ENCODE data around the gene PRRG1. TPM values are rescaled to one million over a fixed set of nuclear protein-coding genes. Genes with fewer than 3 reads are reported as not detected.
A peak's percentile ranks its signal among the peaks of the same experiment; 100 is the strongest.

PRRG1 gene
- total RNA-seq, 1 donor from 2014 or later, result 8.2 TPM

DNA sequence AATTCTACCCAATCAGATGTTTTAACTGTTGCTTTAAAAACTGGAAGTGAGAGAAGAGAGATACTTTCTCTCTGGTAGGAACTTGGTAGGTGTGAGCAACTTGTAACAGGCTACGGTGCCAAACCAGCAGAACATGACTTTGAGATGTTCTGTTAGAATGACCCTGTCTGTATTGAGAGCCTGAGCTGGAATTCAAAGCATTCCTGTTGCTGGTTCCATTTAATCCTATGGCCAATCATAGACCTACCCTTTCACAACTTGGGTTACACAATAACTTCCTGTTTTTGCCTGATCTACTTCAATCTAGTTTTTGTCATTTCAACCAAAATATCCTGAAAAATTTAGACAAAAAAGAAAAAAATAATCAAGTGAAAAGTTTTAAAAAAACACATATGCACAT, 1.7 kb upstream of the PRRG1 start:
- Mint-ChIP-seq H3K9me3 (peaks cover 5% of the 10 kb centered on the region), H3K4me3 (no peak overlapping the region), H3K4me1 (ENCODE audit: unreplicated experiment) (no peaks in the 10 kb centered on the region), H3K36me3 (no peaks in the 10 kb centered on the region), H3K27me3 (no peaks in the 10 kb centered on the region), H3K27ac (no peak overlapping the region)
- no peak for TF ChIP-seq CTCF (conservative IDR thresholded peaks at IDR 0.05)
- DNase-seq (ENCODE audit: extremely low spot score, unreplicated experiment), result no peak

- DNase-seq (ENCODE audit: extremely low spot score, unreplicated experiment), result no peak
- H3K27me3 Mint-ChIP-seq, result no peaks in the 10 kb centered on the region
- H3K9me3 Mint-ChIP-seq, result peaks cover 5% of the 10 kb centered on the region
- H3K27ac Mint-ChIP-seq, result no peak overlapping the region
- no peaks in the 10 kb centered on the region for H3K36me3 Mint-ChIP-seq
- no peaks in the 10 kb centered on the region for H3K4me1 Mint-ChIP-seq (ENCODE audit: unreplicated experiment)
- no peak for TF ChIP-seq CTCF (conservative IDR thresholded peaks at IDR 0.05)
- peak overlapping the region; percentile 95 for H3K4me3 Mint-ChIP-seq
Measured at GRCh38 chrX:37348231-37348970, 763 bp upstream of the PRRG1 start.

GRCh38 chrX:37348971-37349220, 268 bp upstream of the PRRG1 start:
- Mint-ChIP-seq H3K27me3 (no peaks in the 10 kb centered on the region), H3K9me3 (peaks cover 5% of the 10 kb centered on the region), H3K27ac (no peak overlapping the region), H3K4me3 (peak overlapping the region; percentile 95), H3K36me3 (peaks cover under 1% of the 10 kb centered on the region), H3K4me1 (ENCODE audit: unreplicated experiment) (no peaks in the 10 kb centered on the region)
- TF ChIP-seq CTCF (conservative IDR thresholded peaks at IDR 0.05), result no peak
- DNase-seq (ENCODE audit: extremely low spot score, unreplicated experiment), result no peak

- DNase-seq (ENCODE audit: extremely low spot score, unreplicated experiment), result no peak
- peak overlapping the region; percentile 86 for H3K27ac Mint-ChIP-seq
Measured at GRCh38 chrX:37350034-37350365, 836 bp downstream of the PRRG1 start.

GRCh38 chrX:37353646-37354045, 4.5 kb downstream of the PRRG1 start:
- DNase-seq (ENCODE audit: extremely low spot score, unreplicated experiment), result no peak
- TF ChIP-seq CTCF (conservative IDR thresholded peaks at IDR 0.05), result no peak
- Mint-ChIP-seq H3K27me3 (no peaks in the 10 kb centered on the region), H3K9me3 (no peaks in the 10 kb centered on the region), H3K4me3 (no peak overlapping the region), H3K4me1 (ENCODE audit: unreplicated experiment) (no peaks in the 10 kb centered on the region), H3K27ac (no peak overlapping the region), H3K36me3 (peaks cover 3% of the 10 kb centered on the region)

More at GRCh38 chrX:37350034-37350365, 836 bp downstream of the PRRG1 start:
- peak overlapping the region; percentile 95 for H3K4me3 Mint-ChIP-seq
- H3K4me1 Mint-ChIP-seq (ENCODE audit: unreplicated experiment), result no peaks in the 10 kb centered on the region
- peaks cover 3% of the 10 kb centered on the region for H3K9me3 Mint-ChIP-seq
- peaks cover 3% of the 10 kb centered on the region for H3K36me3 Mint-ChIP-seq
- TF ChIP-seq CTCF (conservative IDR thresholded peaks at IDR 0.05), result no peak
- no peaks in the 10 kb centered on the region for H3K27me3 Mint-ChIP-seq

DNA sequence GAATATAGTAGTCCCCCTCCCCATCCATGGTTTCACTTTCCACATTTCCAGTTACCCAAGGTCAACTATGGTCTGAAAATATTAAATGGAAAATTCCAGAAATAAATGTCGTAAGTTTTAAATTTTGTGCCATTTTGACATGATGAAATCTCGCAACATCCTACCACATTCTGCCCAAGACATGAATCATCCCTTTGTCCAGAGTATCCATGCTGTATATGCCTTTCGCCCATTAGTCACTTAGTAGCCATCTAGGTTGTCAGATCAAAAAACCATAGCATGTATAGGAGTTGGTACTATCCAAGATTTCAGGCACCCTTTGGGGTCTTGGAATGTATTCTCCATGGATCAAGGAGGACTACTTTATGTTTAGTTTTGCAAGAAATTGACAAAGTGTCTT, 8.3 kb downstream of the PRRG1 start:
- Mint-ChIP-seq H3K4me3 (no peak overlapping the region), H3K27ac (no peak overlapping the region), H3K9me3 (no peaks in the 10 kb centered on the region), H3K27me3 (no peaks in the 10 kb centered on the region), H3K4me1 (ENCODE audit: unreplicated experiment) (no peaks in the 10 kb centered on the region), H3K36me3 (peaks cover 3% of the 10 kb centered on the region)
- TF ChIP-seq CTCF (conservative IDR thresholded peaks at IDR 0.05), result no peak
- DNase-seq (ENCODE audit: extremely low spot score, unreplicated experiment), result no peak
